SU-DHL-6 (cell line): ENCODE data around the gene NGB.

Experiments
- H2AFZ ChIP-seq: fragments of 200-600 bp; sonication (generic); 2 replicates; pipeline ENCODE4 v1.6.1; 2014; ENCODE audit warnings: low read depth, mild to moderate bottlenecking, moderate library complexity, mixed read lengths, antibody characterized with exemption, low read length; ENCODE audit not compliant: severe bottlenecking
- H3F3A ChIP-seq: fragments of 200-600 bp; shearing (Covaris generic); 2 replicates; pipeline ENCODE4 v1.6.0; 2016; ENCODE audit warnings: antibody characterized with exemption, mild to moderate bottlenecking; ENCODE audit not compliant: insufficient read depth
- H3K27ac ChIP-seq: fragments of 200-600 bp; sonication (generic); 2 replicates; pipeline ENCODE4 v1.5.1; 2016; ENCODE audit warnings: low read depth, mild to moderate bottlenecking, low read length, moderate library complexity, mixed read lengths
- H3K27me3 ChIP-seq: fragments of 200-600 bp; sonication (generic), shearing (Covaris generic); 2 replicates; pipeline ENCODE4 v1.6.0; 2014; ENCODE audit warnings: mild to moderate bottlenecking, low read length
- H3K36me3 ChIP-seq: fragments of 200-600 bp; sonication (generic); 2 replicates; pipeline ENCODE4 v1.6.1; 2014; ENCODE audit warnings: mild to moderate bottlenecking, low read length, mixed read lengths
- H3K4me2 ChIP-seq: fragments of 300-600, 200-600 bp; shearing (Covaris generic), sonication (generic); 2 replicates; pipeline ENCODE4 v1.6.0; 2014; ENCODE audit warnings: low read length, low read depth, mild to moderate bottlenecking; ENCODE audit not compliant: poor library complexity, severe bottlenecking
- H3K4me3 ChIP-seq: fragments of 200-600 bp; sonication (generic); 2 replicates; pipeline ENCODE4 v1.5.1; 2014; ENCODE audit warnings: antibody characterized with exemption, low read length, mild to moderate bottlenecking, mixed read lengths; ENCODE audit not compliant: insufficient read depth, poor library complexity, severe bottlenecking
- H3K79me2 ChIP-seq: fragments of 200-600 bp; sonication (generic); 2 replicates; pipeline ENCODE4 v1.6.1; 2014; ENCODE audit warnings: mild to moderate bottlenecking, low read length, moderate library complexity; ENCODE audit not compliant: insufficient read depth
- H3K9ac ChIP-seq: fragments of 200-600 bp; sonication (generic); 2 replicates; pipeline ENCODE4 v1.7.0; 2014; ENCODE audit warnings: mild to moderate bottlenecking, low read length
- H3K9me2 ChIP-seq: fragments of 200-600 bp; sonication (generic); replicated peaks from 2 replicates; pipeline ENCODE4 v1.6.1; 2014; ENCODE audit warnings: low read length; ENCODE audit not compliant: insufficient read depth
- H3K9me3 ChIP-seq: fragments of 200-600 bp; sonication (generic); 2 replicates; pipeline ENCODE4 v1.6.1; 2014; ENCODE audit warnings: low read length, mixed read lengths; ENCODE audit not compliant: insufficient read depth
- H4K20me1 ChIP-seq: fragments of 200-600 bp; sonication (generic); 2 replicates; pipeline ENCODE4 v1.6.1; 2014; ENCODE audit warnings: low read depth, mild to moderate bottlenecking, antibody characterized with exemption, low read length, moderate library complexity, mixed read lengths
- CTCF ChIP-seq: fragments of 200-600 bp; sonication (generic); IDR thresholded peaks from one replicate; pipeline ENCODE4 v1.5.1; 2017; ENCODE audit warnings: antibody characterized with exemption, mild to moderate bottlenecking, low read length, moderate library complexity; ENCODE audit not compliant: insufficient read depth, poor library complexity, severe bottlenecking
- EZH2phosphoT487 ChIP-seq: fragments of 200-600 bp; sonication (generic), shearing (Covaris generic); conservative IDR thresholded peaks from 2 replicates; pipeline ENCODE4 v1.6.1; 2018; ENCODE audit warnings: mild to moderate bottlenecking, antibody characterized with exemption, low read length, moderate library complexity, mixed read lengths

Gene NGB

GRCh38 chr14:77238996-77239395 lies 32.0 kb downstream of the NGB start:
- Histone ChIP-seq H4K20me1 (no peaks in the 10 kb centered on the region), H3K27ac (no peak overlapping the region), H3K36me3 (no peaks in the 10 kb centered on the region), H2AFZ (no peak overlapping the region), H3F3A (no peaks in the 10 kb centered on the region), H3K79me2 (no peaks in the 10 kb centered on the region), H3K9ac (no peak overlapping the region), H3K27me3 (no peaks in the 10 kb centered on the region), H3K9me3 (no peaks in the 10 kb centered on the region), H3K4me2 (no peak overlapping the region), H3K9me2 (no peaks in the 10 kb centered on the region), H3K4me3 (no peak overlapping the region)
- no peak for TF ChIP-seq EZH2phosphoT487
- no peak for TF ChIP-seq CTCF

- no peaks in the 10 kb centered on the region for H3K9me2 ChIP-seq
- H2AFZ ChIP-seq, result no peak overlapping the region
- H3K9me3 ChIP-seq, result no peaks in the 10 kb centered on the region
- H3K27me3 ChIP-seq, result no peaks in the 10 kb centered on the region
- H4K20me1 ChIP-seq, result no peaks in the 10 kb centered on the region
- H3K4me3 ChIP-seq, result no peak overlapping the region
- H3K36me3 ChIP-seq, result no peaks in the 10 kb centered on the region
- H3K27ac ChIP-seq, result no peak overlapping the region
- H3K79me2 ChIP-seq, result no peaks in the 10 kb centered on the region
- no peaks in the 10 kb centered on the region for H3F3A ChIP-seq
- TF ChIP-seq EZH2phosphoT487 (no peak), CTCF (no peak)
- H3K9ac ChIP-seq, result no peak overlapping the region
- H3K4me2 ChIP-seq, result no peak overlapping the region
Measured at GRCh38 chr14:77238356-77238755, 32.6 kb downstream of the NGB start.

GRCh38 chr14:77236814-77237213 lies 34.2 kb downstream of the NGB start:
- Histone ChIP-seq H3K4me2 (no peak overlapping the region), H3K79me2 (no peaks in the 10 kb centered on the region), H3F3A (no peaks in the 10 kb centered on the region), H3K27ac (no peak overlapping the region), H3K36me3 (no peaks in the 10 kb centered on the region), H2AFZ (no peak overlapping the region), H3K9ac (no peak overlapping the region), H3K27me3 (no peaks in the 10 kb centered on the region), H3K9me3 (no peaks in the 10 kb centered on the region), H4K20me1 (no peaks in the 10 kb centered on the region), H3K9me2 (no peaks in the 10 kb centered on the region), H3K4me3 (no peak overlapping the region)
- TF ChIP-seq EZH2phosphoT487 (no peak), CTCF (no peak)
